ENCODE measurements around the gene POLR3B. TPM values are rescaled to one million over a fixed set of nuclear protein-coding genes. Genes with fewer than 3 reads are reported as not detected.

The POLR3B gene
- total and polyA plus RNA-seq, 10 of the 15 experiments (the other 5 are each of a cell fraction or from before 2014, with no cell fraction given): 2.3 to 10.5 (median 8.0) TPM

DNA sequence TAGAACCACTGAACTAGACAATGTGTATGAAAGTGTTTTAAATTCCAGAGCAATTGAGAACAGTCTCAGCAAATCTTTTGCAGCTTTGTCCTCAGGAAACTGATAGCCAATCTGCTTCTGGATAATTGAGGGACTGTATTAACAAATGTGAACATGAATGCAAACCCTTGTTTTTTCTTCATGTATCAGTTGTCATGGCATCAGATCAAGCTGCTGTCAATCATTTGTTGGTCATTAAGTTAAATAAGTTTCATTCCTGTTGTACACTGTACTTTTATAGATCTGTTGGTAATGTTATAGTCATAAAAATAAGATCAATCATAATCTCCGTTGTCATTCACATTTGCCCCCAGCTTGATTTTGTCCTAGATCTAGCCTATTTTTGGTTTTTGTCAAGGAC lies 159.8 kb downstream of the POLR3B start:
- RAD21 ChIA-PET (ENCODE audit: unreplicated experiment): interaction anchor here (1.2 kb wide), 1 partner anchor 325 kb away, joined by 4 read pairs; no protein-coding TSS in a partner anchor
- POLR2A ChIA-PET: no interaction called here
- TF ChIP-seq TAF1 (IDR thresholded peaks at IDR 0.05; ENCODE audit: borderline replicate concordance, low read depth, low read length): no peak
- 89% methylated on average over 1 of the region's 1 CpG for WGBS (ENCODE audit: insufficient coverage, insufficient replicate concordance, low lambda C conversion rate, missing lambda C conversion rate)
- H3K9me3 ChIP-seq (replicated peaks; ENCODE audit: control insufficient read depth, insufficient read depth, low read length): no peaks in the 10 kb centered on the region
- H3K79me2 ChIP-seq (ENCODE audit: control insufficient read depth, insufficient read depth, low read length): no peaks in the 10 kb centered on the region
- no peak overlapping the region for H3K27ac ChIP-seq (ENCODE audit: control insufficient read depth, insufficient read depth)
- CTCF ChIA-PET: no interaction called here
- intact Hi-C loops (cut with micrococcal nuclease; ENCODE audit: unreplicated experiment): no loop called here
- no peak overlapping the region for H3K4me2 ChIP-seq (ENCODE audit: control insufficient read depth, insufficient read depth)
- SMC1A ChIA-PET (ENCODE audit: uncharacterized antibody, unreplicated experiment): no interaction called here
- H3K9ac ChIP-seq (ENCODE audit: control insufficient read depth, insufficient read depth, low read length): no peak overlapping the region
- in situ Hi-C loops (cut with MboI): no loop called here
- no peaks in the 10 kb centered on the region for H3K27me3 ChIP-seq (replicated peaks in 1 of 2; ENCODE audit: control insufficient read depth in 2 of 2, insufficient read depth in 2 of 2, low read length in 1 of 2)
- FAIRE-seq: no peak
- no peak for ATAC-seq
- H3K4me3 ChIP-seq: no peak overlapping the region
- no peaks in the 10 kb centered on the region for H4K20me1 ChIP-seq (ENCODE audit: control insufficient read depth, insufficient read depth)
- no peak overlapping the region for H2AFZ ChIP-seq (ENCODE audit: control insufficient read depth, low read depth, low read length)
- DNase-seq (ENCODE audit: low read depth, low spot score): no peak
- H3K36me3 ChIP-seq (ENCODE audit: control insufficient read depth in 2 of 2, insufficient read depth in 2 of 2, low read length in 1 of 2): no peaks in the 10 kb centered on the region
- no TSS peak for BruUV-seq (replicated peaks)
- H3K4me1 ChIP-seq (ENCODE audit: control insufficient read depth, insufficient read depth, low read length): no peaks in the 10 kb centered on the region

DNA sequence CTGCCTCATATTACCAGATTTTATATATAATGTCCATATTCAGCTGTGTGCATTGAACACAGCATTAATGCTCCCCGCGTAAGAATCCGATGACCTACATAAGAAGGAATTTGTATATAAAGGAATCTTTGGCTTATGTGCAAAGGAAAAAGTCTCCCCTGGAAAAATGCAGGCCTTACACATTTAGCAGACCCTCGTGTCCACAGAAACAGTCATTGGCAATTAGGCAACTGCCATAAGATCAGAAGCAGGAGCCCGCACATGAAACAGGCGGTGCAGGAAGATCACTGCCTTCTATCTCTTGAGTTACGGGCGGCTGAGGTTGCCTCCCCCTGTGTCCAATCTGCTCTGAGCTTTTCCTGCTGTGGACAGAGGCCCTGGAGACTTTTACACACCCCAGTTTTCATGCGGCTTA lies 162.1 kb downstream of the POLR3B start:
- in situ Hi-C loops (cut with MboI) (no loop called here), intact Hi-C loops (cut with micrococcal nuclease; ENCODE audit: unreplicated experiment) (no loop called here)
- TF ChIP-seq SP1 (IDR thresholded peaks at IDR 0.05; ENCODE audit: low read depth, low read length) (no peak), GATAD2B (conservative IDR thresholded peaks at IDR 0.05; ENCODE audit: low read depth) (no peak), CREM (IDR thresholded peaks at IDR 0.05; ENCODE audit: low read depth) (no peak), ZNF384 (IDR thresholded peaks at IDR 0.05; ENCODE audit: borderline replicate concordance, low read depth, low read length) (no peak), POLR2A (IDR thresholded peaks at IDR 0.05; ENCODE audit: low read depth, low read length) (no peak), RBBP5 (conservative IDR thresholded peaks at IDR 0.05) (no peak)
- TF ChIP-seq, protein P1, sequence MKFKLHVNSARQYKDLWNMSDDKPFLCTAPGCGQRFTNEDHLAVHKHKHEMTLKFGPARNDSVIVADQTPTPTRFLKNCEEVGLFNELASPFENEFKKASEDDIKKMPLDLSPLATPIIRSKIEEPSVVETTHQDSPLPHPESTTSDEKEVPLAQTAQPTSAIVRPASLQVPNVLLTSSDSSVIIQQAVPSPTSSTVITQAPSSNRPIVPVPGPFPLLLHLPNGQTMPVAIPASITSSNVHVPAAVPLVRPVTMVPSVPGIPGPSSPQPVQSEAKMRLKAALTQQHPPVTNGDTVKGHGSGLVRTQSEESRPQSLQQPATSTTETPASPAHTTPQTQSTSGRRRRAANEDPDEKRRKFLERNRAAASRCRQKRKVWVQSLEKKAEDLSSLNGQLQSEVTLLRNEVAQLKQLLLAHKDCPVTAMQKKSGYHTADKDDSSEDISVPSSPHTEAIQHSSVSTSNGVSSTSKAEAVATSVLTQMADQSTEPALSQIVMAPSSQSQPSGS (IDR thresholded peaks at IDR 0.05; ENCODE audit: low read length): no peak
- FAIRE-seq (no peak), DNase-seq (ENCODE audit: low read depth, low spot score) (no peak), ATAC-seq (no peak)
- ChIA-PET RAD21 (ENCODE audit: unreplicated experiment) (no interaction called here), CTCF (no interaction called here), SMC1A (ENCODE audit: uncharacterized antibody, unreplicated experiment) (no interaction called here), POLR2A (no interaction called here)
- 85% methylated on average over 9 of the region's 9 CpGs for WGBS (ENCODE audit: insufficient coverage, insufficient replicate concordance, low lambda C conversion rate, missing lambda C conversion rate)
- Histone ChIP-seq H2AFZ (ENCODE audit: control insufficient read depth, low read depth, low read length) (no peak overlapping the region), H3K4me2 (ENCODE audit: control insufficient read depth, insufficient read depth) (no peak overlapping the region), H3K9me3 (replicated peaks; ENCODE audit: control insufficient read depth, insufficient read depth, low read length) (no peaks in the 10 kb centered on the region), H3K27ac (ENCODE audit: control insufficient read depth, insufficient read depth) (no peak overlapping the region), H3K9ac (ENCODE audit: control insufficient read depth, insufficient read depth, low read length) (no peak overlapping the region), H3K4me3 (no peak overlapping the region), H3K36me3 (ENCODE audit: control insufficient read depth in 2 of 2, insufficient read depth in 2 of 2, low read length in 1 of 2) (no peaks in the 10 kb centered on the region), H3K79me2 (ENCODE audit: control insufficient read depth, insufficient read depth, low read length) (no peaks in the 10 kb centered on the region), H3K27me3 (replicated peaks in 1 of 2; ENCODE audit: control insufficient read depth in 2 of 2, insufficient read depth in 2 of 2, low read length in 1 of 2) (no peaks in the 10 kb centered on the region), H3K4me1 (ENCODE audit: control insufficient read depth, insufficient read depth, low read length) (no peaks in the 10 kb centered on the region), H4K20me1 (ENCODE audit: control insufficient read depth, insufficient read depth) (no peaks in the 10 kb centered on the region)
- BruUV-seq (replicated peaks): no TSS peak

All from GM12878 (cell line).